ENCODE data around the gene BEGAIN. TPM values are rescaled to one million over a fixed set of nuclear protein-coding genes. Genes with fewer than 3 reads are reported as not detected.

BEGAIN gene
- total RNA-seq, 1 donor from 2014 or later = 0.54 TPM

- Histone ChIP-seq H3K9ac (ENCODE audit: low read length) (no peak overlapping the region), H3K36me3 (ENCODE audit: insufficient read depth, low read length) (no peaks in the 10 kb centered on the region), H3K9me3 (ENCODE audit: insufficient read depth, low read depth, low read length) (no peaks in the 10 kb centered on the region), H2AFZ (ENCODE audit: low read depth, low read length) (no peak overlapping the region), H4K20me1 (ENCODE audit: insufficient read depth, low read length) (no peaks in the 10 kb centered on the region), H3K27ac (ENCODE audit: low read depth, low read length) (no peak overlapping the region), H3K79me2 (ENCODE audit: insufficient read depth, low read length) (no peaks in the 10 kb centered on the region), H3K4me1 (ENCODE audit: insufficient read depth, low read length) (peaks cover 2% of the 10 kb centered on the region), H3K4me3 (ENCODE audit: insufficient read depth, low read depth, low read length) (no peak overlapping the region), H3K27me3 (ENCODE audit: insufficient read depth, low read length) (peaks cover 4% of the 10 kb centered on the region), H3K4me2 (ENCODE audit: low read length) (no peak overlapping the region)
- TF ChIP-seq EZH2 (IDR thresholded peaks at IDR 0.05; ENCODE audit: insufficient read depth, low read length) = no peak
- TF ChIP-seq, protein P1, sequence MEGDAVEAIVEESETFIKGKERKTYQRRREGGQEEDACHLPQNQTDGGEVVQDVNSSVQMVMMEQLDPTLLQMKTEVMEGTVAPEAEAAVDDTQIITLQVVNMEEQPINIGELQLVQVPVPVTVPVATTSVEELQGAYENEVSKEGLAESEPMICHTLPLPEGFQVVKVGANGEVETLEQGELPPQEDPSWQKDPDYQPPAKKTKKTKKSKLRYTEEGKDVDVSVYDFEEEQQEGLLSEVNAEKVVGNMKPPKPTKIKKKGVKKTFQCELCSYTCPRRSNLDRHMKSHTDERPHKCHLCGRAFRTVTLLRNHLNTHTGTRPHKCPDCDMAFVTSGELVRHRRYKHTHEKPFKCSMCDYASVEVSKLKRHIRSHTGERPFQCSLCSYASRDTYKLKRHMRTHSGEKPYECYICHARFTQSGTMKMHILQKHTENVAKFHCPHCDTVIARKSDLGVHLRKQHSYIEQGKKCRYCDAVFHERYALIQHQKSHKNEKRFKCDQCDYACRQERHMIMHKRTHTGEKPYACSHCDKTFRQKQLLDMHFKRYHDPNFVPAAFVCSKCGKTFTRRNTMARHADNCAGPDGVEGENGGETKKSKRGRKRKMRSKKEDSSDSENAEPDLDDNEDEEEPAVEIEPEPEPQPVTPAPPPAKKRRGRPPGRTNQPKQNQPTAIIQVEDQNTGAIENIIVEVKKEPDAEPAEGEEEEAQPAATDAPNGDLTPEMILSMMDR (IDR thresholded peaks at IDR 0.05; ENCODE audit: insufficient read depth, low read depth, low read length) = no peak
- H3K4me3 Mint-ChIP-seq (ENCODE audit: unreplicated experiment) = no peak overlapping the region
- peaks cover 9% of the 10 kb centered on the region for H3K27me3 Mint-ChIP-seq (ENCODE audit: low read depth, unreplicated experiment)
- H3K27ac Mint-ChIP-seq (ENCODE audit: unreplicated experiment) = no peak overlapping the region
- DNase-seq (ENCODE audit: low read depth) (no peak), FAIRE-seq (no peak)
- H3K36me3 Mint-ChIP-seq (ENCODE audit: low read depth, unreplicated experiment) = no peaks in the 10 kb centered on the region
- H3K9me3 Mint-ChIP-seq (ENCODE audit: unreplicated experiment) = peaks cover under 1% of the 10 kb centered on the region
- H3K4me1 Mint-ChIP-seq (ENCODE audit: low read depth, unreplicated experiment) = no peaks in the 10 kb centered on the region
Observed at GRCh38 chr14:100611811-100612480, 24.7 kb upstream of the BEGAIN start.

DNA sequence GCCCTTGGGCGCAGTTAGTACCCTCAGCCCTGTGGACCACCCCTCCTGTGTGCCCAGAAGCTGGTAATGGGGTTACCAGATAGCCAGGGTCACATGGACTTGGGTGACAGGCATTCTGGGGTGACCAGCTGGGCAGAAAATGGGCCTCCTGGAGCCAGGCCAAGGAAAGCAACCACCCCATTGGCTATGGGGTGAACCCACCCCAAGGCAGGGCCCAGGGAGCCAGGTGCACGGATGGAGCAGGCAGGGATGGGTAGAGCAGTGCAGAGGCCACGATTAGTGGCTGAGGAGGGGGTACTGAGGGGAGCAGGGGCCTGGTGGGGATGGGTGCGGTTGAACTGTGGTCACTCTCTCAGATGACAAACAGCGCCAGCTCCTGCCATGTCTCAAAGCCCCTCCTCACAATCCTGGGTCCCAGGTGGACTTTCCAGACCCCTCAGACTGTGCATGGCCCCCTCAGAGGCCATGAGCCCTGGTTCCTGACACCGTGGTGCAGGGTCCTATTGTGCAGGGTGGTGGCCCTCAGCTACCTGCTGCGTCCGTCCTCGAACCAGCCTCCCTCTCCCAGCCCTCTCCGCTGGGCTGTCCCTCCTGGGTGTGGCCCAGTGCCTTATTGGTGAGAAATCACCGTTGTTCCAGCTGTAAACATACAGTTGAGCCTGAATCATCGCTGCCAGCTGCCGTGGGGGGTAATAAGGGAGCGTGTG, 23.4 kb upstream of the BEGAIN start:
- H2AFZ ChIP-seq (ENCODE audit: low read depth, low read length) = no peak overlapping the region
- H4K20me1 ChIP-seq (ENCODE audit: insufficient read depth, low read length) = no peaks in the 10 kb centered on the region
- H3K9me3 ChIP-seq (ENCODE audit: insufficient read depth, low read depth, low read length) = no peaks in the 10 kb centered on the region
- no peaks in the 10 kb centered on the region for H3K36me3 Mint-ChIP-seq (ENCODE audit: low read depth, unreplicated experiment)
- H3K27me3 ChIP-seq (ENCODE audit: insufficient read depth, low read length) = no peaks in the 10 kb centered on the region
- TF ChIP-seq EZH2 (IDR thresholded peaks at IDR 0.05; ENCODE audit: insufficient read depth, low read length) = no peak
- TF ChIP-seq, protein P1 (IDR thresholded peaks at IDR 0.05; ENCODE audit: insufficient read depth, low read depth, low read length) = no peak
- peaks cover 8% of the 10 kb centered on the region for H3K4me1 Mint-ChIP-seq (ENCODE audit: low read depth, unreplicated experiment)
- peak; percentile 20 for DNase-seq (ENCODE audit: low read depth)
- no peak overlapping the region for H3K4me3 Mint-ChIP-seq (ENCODE audit: unreplicated experiment)
- H3K27me3 Mint-ChIP-seq (ENCODE audit: low read depth, unreplicated experiment) = peaks cover 11% of the 10 kb centered on the region
- H3K9me3 Mint-ChIP-seq (ENCODE audit: unreplicated experiment) = no peaks in the 10 kb centered on the region
- H3K27ac Mint-ChIP-seq (ENCODE audit: unreplicated experiment) = no peak overlapping the region
- no peak overlapping the region for H3K9ac ChIP-seq (ENCODE audit: low read length)
- H3K4me2 ChIP-seq (ENCODE audit: low read length) = no peak overlapping the region
- H3K4me3 ChIP-seq (ENCODE audit: insufficient read depth, low read depth, low read length) = no peak overlapping the region
- H3K27ac ChIP-seq (ENCODE audit: low read depth, low read length) = no peak overlapping the region
- no peaks in the 10 kb centered on the region for H3K36me3 ChIP-seq (ENCODE audit: insufficient read depth, low read length)
- peaks cover 2% of the 10 kb centered on the region for H3K4me1 ChIP-seq (ENCODE audit: insufficient read depth, low read length)
- H3K79me2 ChIP-seq (ENCODE audit: insufficient read depth, low read length) = no peaks in the 10 kb centered on the region
- no peak for FAIRE-seq

GRCh38 chr14:100609941-100610391, 22.7 kb upstream of the BEGAIN start:
- DNase-seq (ENCODE audit: low read depth) = no peak
- Mint-ChIP-seq H3K27ac (ENCODE audit: unreplicated experiment) (no peak overlapping the region), H3K4me1 (ENCODE audit: low read depth, unreplicated experiment) (peaks cover 8% of the 10 kb centered on the region), H3K36me3 (ENCODE audit: low read depth, unreplicated experiment) (no peaks in the 10 kb centered on the region), H3K9me3 (ENCODE audit: unreplicated experiment) (no peaks in the 10 kb centered on the region), H3K4me3 (ENCODE audit: unreplicated experiment) (no peak overlapping the region), H3K27me3 (ENCODE audit: low read depth, unreplicated experiment) (peaks cover 11% of the 10 kb centered on the region)
- Histone ChIP-seq H3K27ac (ENCODE audit: low read depth, low read length) (no peak overlapping the region), H3K27me3 (ENCODE audit: insufficient read depth, low read length) (no peaks in the 10 kb centered on the region), H3K9ac (ENCODE audit: low read length) (no peak overlapping the region), H3K9me3 (ENCODE audit: insufficient read depth, low read depth, low read length) (no peaks in the 10 kb centered on the region), H4K20me1 (ENCODE audit: insufficient read depth, low read length) (no peaks in the 10 kb centered on the region), H3K79me2 (ENCODE audit: insufficient read depth, low read length) (no peaks in the 10 kb centered on the region), H3K4me2 (ENCODE audit: low read length) (no peak overlapping the region), H3K4me1 (ENCODE audit: insufficient read depth, low read length) (peaks cover 2% of the 10 kb centered on the region), H3K36me3 (ENCODE audit: insufficient read depth, low read length) (no peaks in the 10 kb centered on the region), H2AFZ (ENCODE audit: low read depth, low read length) (no peak overlapping the region), H3K4me3 (ENCODE audit: insufficient read depth, low read depth, low read length) (no peak overlapping the region)
- TF ChIP-seq EZH2 (IDR thresholded peaks at IDR 0.05; ENCODE audit: insufficient read depth, low read length) = no peak
- TF ChIP-seq, protein P1 (IDR thresholded peaks at IDR 0.05; ENCODE audit: insufficient read depth, low read depth, low read length) = no peak
- FAIRE-seq = no peak

Measured in astrocyte (in vitro differentiated cells and primary cell).